ENCODE data around the gene MYL4.
A peak's percentile ranks its signal among the peaks of the same experiment; 100 is the strongest.
"Not testable (repeated sequence)": the region's sequence is repeated elsewhere in the genome, so short reads cannot be mapped to it uniquely, and the experiment has no call there.

Gene MYL4

GRCh38 chr17:47208744-47209488, at the start of gene MYL4:
TSS of gene MYL4 (plus strand) at chr17:47209348. CDS start at chr17:47209423, 75 bp downstream.
- DNase-seq (ENCODE audit: low read depth), result no peak

GRCh38 chr17:47162013-47162622, 47.0 kb upstream of the MYL4 start:
- DNase-seq (ENCODE audit: low read depth), result no peak

- DNase-seq (ENCODE audit: low read depth), result no peak
Observed at GRCh38 chr17:47164263-47164662, 44.9 kb upstream of the MYL4 start.

- no peak for DNase-seq (ENCODE audit: low read depth)
Observed at GRCh38 chr17:47165137-47165536, 44.0 kb upstream of the MYL4 start.

GRCh38 chr17:47166854-47167253, 42.3 kb upstream of the MYL4 start:
- DNase-seq (ENCODE audit: low read depth), result not testable (repeated sequence)

- not testable (repeated sequence) for DNase-seq (ENCODE audit: low read depth)
Observed at GRCh38 chr17:47168896-47169295, 40.3 kb upstream of the MYL4 start.

GRCh38 chr17:47170710-47171109, 38.4 kb upstream of the MYL4 start:
- DNase-seq (ENCODE audit: low read depth), result no peak

- DNase-seq (ENCODE audit: low read depth), result no peak
Observed at GRCh38 chr17:47172696-47173565, 36.2 kb upstream of the MYL4 start.

- DNase-seq (ENCODE audit: low read depth), result not testable (repeated sequence)
Observed at GRCh38 chr17:47174823-47175222, 34.3 kb upstream of the MYL4 start.

- no peak for DNase-seq (ENCODE audit: low read depth)
Observed at GRCh38 chr17:47176389-47176826, 32.7 kb upstream of the MYL4 start.

GRCh38 chr17:47177261-47177660, 31.9 kb upstream of the MYL4 start:
- DNase-seq (ENCODE audit: low read depth), result no peak

- no peak for DNase-seq (ENCODE audit: low read depth)
Observed at GRCh38 chr17:47179141-47179540, 30.0 kb upstream of the MYL4 start.

- DNase-seq (ENCODE audit: low read depth), result no peak
Observed at GRCh38 chr17:47180337-47180736, 28.8 kb upstream of the MYL4 start.

- not testable (repeated sequence) for DNase-seq (ENCODE audit: low read depth)
Observed at GRCh38 chr17:47180988-47181387, 28.2 kb upstream of the MYL4 start.

GRCh38 chr17:47184681-47185080, 24.5 kb upstream of the MYL4 start:
- DNase-seq (ENCODE audit: low read depth), result no peak

- peak; percentile 33 for DNase-seq (ENCODE audit: low read depth)
Observed at GRCh38 chr17:47188271-47188875, 20.8 kb upstream of the MYL4 start.

- peak; percentile 98 for DNase-seq (ENCODE audit: low read depth)
Observed at GRCh38 chr17:47188876-47189731, 20.0 kb upstream of the MYL4 start, which contains the start of gene CDC27. TSS of gene CDC27 (minus strand) at chr17:47189295. CDS start at chr17:47189172, 123 bp downstream.

GRCh38 chr17:47189732-47190237, 19.4 kb upstream of the MYL4 start:
- no peak for DNase-seq (ENCODE audit: low read depth)

GRCh38 chr17:47190243-47190642, 18.9 kb upstream of the MYL4 start:
- no peak for DNase-seq (ENCODE audit: low read depth)

GRCh38 chr17:47190770-47191169, 18.4 kb upstream of the MYL4 start:
- DNase-seq (ENCODE audit: low read depth), result no peak

GRCh38 chr17:47192554-47192953, 16.6 kb upstream of the MYL4 start:
- no peak for DNase-seq (ENCODE audit: low read depth)
